ENCODE results near the gene S1PR5.
"Not testable (repeated sequence)": the region's sequence is repeated elsewhere in the genome, so short reads cannot be mapped to it uniquely, and the experiment has no call there.

Gene S1PR5, protein sequence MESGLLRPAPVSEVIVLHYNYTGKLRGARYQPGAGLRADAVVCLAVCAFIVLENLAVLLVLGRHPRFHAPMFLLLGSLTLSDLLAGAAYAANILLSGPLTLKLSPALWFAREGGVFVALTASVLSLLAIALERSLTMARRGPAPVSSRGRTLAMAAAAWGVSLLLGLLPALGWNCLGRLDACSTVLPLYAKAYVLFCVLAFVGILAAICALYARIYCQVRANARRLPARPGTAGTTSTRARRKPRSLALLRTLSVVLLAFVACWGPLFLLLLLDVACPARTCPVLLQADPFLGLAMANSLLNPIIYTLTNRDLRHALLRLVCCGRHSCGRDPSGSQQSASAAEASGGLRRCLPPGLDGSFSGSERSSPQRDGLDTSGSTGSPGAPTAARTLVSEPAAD

DNA sequence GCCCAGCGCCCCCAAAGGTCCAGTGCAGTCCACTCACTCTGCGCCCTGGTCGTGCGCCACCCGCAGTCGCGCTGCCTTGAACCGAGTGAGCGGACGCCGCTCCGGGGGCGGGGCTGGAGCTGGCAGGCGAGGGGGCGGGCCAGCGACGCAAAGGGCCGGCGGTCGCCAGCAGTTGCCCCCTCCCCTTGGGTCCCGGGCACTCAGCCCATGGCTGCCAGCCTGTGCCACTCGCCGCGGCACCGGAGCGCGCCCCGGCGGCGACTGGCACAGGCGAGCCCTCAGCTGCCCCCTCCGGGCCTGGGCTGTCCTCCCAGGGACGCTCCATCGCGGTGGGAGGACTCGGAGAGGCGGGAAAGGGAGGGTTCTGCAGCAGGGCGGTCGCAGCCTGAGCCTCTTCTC, at the start of gene S1PR5:
S1PR5 (minus strand) TSS at position 87 of the 399 bp plus-strand sequence. CDS start 2,436 bp downstream, outside the sequence.
- DNase-seq (ENCODE audit: low spot score) = peak; percentile 93

DNA sequence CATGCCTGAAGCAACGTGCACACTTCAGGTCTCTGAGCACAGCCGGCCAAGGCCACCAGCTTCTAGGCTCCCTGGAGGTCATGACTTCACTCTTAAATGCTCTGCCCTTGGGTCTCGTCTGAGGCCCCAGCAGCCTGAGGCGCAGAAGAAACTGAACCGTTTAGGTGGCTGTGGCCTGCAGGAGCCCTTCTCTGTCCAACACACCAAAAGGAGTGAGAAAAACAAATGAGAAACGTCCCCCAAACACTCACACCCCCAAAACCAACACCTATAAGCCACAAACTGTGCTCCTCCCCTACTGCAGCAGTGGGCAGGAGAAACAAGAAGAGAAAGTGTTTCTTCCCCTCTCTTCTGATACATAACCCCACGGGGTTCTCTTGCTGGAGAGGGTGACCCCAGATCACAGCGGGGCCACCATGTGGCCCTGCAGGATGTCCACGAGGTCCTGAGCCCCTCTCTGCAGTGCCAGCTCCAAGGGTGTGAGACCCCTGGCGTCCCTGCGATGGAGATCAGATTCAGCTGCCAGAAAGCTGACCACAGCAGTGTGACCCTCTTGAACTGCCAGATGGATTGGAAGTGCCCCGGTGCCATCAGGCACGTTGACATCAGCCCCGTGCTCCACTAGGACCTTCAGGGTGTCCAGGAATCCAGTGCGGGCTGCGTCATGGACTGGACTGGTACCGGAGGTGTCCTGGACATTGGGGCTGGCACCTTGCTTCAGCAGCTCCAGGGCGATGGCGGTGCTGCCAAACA, 49.6 kb upstream of the S1PR5 start:
- no peak for DNase-seq (ENCODE audit: low spot score)

DNA sequence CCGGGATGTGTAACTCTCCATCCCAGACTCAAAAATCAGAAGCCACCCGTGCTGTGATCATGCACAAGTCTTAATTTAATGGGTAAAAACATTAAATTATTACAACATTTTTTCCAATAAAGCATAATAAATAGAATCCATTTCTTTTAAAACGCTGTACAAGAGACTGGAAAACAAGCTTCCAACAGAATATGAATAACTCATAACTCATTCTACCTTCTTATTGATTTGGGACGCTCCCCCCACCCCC, 49.1 kb upstream of the S1PR5 start:
- no peak for DNase-seq (ENCODE audit: low spot score)

DNA sequence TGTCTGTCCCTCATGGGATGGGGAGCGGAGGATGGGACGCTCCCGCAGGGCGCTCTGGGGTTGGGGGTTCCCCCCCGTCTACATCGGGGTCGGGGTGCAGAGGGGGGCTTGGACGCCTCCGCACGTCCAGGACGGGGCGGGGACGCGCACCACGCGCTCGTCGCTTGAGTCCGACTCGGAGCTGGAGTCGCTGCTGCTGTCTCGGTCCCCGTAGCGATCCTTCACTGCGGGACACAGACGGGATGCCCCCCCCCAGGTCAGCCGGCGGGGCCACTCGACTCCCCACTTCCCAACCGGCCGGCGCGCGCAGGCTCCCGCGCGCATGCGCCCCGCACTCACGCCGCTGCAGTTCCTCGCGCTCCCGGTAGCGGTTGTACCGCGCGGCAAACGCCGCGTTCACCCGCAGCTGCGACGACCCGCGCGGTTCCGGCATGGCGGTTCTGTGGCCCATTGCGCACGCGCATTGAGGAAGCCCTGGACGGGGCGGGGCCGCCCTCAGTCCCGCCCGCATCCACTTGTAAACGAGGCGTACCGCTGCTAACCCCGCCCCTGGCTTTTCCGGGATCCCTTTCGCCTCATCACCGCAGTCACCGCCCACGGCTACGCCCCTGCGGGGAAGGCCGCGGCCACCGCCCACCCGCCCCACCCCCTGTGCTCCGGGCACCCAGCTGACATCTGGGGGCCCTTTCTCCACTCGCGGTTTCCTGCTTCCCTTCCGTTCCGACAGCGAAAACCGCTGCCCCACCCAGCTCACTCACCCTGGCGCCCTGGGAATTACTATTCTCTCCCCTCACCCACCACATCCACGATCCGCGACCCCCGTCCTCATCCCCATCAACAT, 48.5 kb upstream of the S1PR5 start, which contains the start of gene KRI1:
KRI1 (minus strand) TSS at position 444 of the 841 bp plus-strand sequence; CDS start at position 433, 11 bp downstream.
- peak; percentile 97 for DNase-seq (ENCODE audit: low spot score)

DNA sequence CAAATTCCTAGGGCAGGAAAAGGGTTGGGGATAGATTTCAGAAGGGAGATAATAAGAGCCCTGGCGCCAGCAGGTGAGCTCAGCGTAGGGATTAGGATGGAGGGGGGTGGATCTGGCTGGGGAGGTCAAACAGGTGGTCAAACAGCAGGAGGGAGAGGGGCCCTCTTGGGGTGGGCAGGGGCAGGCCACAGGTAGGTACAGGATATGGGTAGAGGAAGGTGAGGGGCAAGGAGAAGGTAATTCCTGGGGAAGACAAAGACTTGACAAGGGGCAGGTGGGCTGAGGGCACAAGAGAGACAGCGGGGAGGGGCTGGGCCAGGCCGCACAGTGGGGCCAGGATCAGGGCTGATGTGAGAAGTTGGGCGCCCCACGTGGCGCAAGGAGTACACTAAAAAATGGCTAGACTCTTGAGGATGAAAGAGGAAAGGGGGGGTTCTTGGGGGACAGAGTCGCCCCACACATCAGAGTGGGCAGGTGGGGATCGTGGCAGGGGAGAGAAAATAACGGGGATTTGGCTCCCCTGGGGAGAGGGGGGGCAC, 47.9 kb upstream of the S1PR5 start:
- no peak for DNase-seq (ENCODE audit: low spot score)

DNA sequence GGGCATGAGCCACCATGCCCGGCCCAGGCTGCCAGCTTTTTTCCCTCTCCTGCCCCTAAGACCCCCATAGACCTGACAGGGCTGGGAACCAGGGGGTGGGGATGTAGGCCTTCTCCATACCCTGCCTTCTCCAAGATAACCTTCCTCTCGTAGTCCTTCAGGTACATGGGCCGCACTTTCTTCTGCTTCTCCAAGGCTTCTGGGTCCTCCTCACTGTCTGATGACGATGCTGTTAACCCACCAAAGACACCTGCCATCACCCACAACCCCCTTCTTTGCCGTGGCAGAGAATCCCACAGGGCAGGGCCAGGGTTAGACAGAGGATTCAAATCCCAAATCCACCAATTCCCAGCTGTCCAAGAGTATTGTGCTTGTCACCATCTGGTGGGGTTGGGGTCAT, 45.4 kb upstream of the S1PR5 start:
- DNase-seq (ENCODE audit: low spot score) = no peak

DNA sequence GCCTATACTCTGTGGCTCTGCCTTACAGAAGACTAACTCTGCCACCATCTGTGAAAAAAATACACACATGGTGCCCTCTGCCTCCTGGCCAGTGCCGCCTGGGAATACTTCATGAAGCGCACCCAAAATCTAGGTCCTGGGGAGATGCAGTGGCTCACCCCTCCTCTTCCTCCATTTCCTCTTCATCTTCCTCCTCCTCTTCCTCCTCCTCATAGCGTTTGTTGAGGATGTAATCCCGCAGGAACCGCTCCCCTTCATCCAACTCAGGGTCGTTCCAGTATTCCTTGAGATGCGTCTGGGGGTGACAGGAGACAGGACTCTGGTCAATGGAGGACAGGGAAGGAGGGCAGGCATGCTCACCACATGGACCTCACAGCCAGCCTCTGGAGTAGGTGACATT, 42.9 kb upstream of the S1PR5 start:
- no peak for DNase-seq (ENCODE audit: low spot score)

DNA sequence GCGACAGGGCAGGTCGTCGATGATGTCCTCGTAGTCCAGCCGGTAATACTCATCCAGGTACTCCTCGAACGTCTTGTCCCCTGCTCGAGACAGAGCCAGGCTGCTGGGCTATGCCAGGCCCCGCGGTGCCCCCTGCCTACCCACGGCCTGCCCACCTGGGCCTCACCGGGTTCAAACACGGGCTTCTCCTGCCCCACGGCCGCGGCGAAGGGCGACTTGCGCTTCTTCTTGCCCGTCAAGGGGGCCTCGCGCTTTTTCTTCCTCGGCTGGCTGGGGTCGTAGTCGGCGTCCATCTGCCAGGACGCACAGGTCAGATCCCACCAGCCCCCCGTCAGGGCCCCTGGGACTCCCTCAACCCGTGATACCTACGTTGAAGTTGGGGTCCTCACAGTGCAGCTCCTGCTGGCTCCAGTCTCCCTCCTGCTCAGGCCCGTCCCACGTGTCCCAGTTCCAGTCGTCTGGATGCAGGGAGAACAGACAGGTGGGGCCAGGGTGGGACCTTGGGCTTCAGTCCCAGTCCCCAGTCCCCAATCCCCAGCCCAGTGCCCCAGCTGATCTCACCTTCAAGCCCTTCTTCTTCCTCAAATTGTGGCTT, 40.5 kb upstream of the S1PR5 start:
- no peak for DNase-seq (ENCODE audit: low spot score)

DNA sequence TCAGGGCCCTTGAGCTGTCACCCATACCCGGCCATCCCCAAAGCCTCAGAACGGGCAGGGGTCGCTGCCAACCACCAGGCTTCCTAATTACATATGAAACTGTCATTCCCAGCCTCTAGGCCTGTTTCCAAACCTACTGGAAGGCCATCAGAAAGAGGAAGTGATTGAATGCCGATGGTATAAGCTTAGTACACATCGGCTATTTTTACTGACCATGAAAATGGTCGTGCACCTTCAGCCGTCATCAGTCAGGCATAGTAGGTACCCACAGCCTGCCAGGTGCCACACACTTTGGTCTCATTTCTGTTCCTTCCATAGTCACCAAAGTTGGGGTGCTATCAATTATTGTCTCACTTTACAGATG, 38.3 kb upstream of the S1PR5 start:
- no peak for DNase-seq (ENCODE audit: low spot score)

DNA sequence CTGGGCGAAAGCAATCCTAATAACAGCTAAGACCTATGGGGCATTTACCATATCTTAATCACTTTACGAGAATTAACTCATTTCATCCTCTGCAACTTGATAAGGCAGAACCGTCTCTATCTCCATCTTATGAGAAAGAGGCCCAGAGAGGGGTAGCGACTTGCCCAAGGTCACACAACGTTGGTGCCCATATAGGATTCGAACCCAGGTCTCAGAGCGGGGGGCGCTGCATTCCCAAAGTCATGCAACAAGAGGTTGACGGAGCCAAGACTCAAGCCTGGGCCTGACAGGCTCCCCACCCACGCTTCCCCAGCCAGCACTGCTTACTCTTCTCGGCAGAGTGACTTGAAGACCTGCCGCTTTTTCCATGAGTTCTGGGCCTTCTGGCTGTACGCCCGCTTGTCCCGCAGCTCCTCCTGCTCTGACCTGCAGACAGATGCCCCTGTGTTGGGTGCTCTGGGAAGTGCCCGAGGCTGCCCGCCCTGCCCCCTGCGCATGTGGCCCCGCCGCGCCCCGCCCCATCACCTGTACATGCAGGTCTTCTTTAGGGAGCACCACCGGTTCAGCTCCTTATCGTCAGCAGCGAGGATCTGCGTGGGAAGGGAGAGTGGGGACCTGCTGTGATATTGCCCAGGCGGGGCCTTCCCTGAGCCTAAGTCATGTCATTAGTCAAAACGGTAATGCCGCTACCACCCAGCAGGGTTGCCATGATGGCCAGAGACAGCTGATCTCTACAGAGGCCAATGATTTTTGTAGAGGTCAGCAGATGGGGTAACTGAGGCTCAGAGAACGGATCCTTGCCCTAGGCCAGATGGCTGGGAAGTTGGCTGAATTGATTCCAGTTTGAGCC, 37.7 kb upstream of the S1PR5 start:
- no peak for DNase-seq (ENCODE audit: low spot score)

DNA sequence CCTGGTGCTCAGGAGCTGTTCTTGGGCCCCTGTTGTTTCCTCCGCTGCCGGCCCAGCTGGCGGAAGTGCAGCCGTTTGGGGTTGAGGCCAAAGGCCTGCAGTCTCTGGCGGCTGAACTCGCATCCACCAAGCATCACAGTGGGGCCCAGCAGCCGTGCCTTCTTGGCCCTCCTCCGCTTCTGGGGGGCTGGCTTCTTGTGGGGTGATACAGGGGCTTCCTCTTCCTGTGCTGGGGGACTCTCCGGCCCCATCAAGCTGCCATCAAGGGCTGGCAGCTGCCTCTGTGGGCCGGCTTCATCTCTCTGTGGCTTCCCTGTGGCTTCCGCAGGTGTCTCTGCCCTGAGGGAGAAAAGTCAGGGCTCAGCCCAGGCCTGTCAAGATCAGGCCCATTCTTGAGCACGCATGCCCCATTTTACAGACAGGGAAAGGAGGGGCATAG, 36.7 kb upstream of the S1PR5 start:
- no peak for DNase-seq (ENCODE audit: low spot score)

DNA sequence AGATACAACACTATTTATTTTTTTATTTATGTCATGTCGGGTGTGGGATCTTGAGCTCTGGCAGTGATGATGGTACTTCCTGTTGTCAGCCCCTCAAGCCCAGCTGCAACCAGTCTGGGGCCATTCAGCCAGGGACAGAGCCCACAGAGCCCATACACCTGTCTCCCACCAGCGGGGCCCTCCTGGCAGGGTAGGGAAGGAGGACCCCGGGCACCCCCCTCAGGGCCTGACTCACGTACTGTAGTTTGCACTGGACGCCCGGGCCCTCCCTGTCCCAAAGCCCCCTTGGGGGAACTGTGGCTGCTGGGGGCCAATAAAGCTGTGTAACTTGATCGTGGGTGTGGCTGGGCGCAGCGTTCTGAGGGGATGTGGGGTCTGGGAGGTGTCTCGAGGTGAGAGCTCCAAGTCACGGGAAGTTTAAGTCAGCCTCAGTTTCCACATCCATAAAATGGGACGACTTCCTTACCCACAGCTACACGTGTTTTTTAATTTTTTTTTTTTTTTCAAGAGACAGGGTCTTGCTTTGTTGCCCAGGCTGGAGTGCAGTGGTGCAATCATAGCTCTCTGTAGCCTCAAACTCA, 35.9 kb upstream of the S1PR5 start:
- no peak for DNase-seq (ENCODE audit: low spot score)

DNA sequence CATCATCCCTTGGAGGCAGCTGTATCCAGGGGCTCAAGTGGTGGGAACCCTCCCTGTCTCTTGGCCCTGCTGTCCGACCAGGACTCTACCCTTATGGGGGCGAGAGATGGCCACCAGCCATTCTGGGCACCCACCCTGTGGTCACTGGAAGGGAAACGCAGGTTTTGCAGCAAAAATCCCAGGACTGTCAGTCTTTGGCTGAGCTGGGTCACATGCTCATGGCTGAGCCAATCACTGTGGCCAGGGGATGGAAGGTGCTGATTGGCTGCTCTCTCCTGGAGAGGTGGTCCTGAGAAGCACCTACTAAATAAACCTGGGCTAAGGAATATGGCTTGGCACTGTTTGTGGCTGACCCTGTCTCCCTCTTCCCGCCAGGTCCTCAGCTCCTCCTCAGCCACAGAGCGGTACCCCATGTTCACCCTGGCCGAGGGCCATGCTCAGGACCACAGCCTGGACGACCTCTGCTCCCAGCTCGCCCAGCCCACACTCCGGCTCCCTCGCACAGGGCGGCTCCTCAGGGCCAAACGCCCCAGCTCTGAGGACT, 35.3 kb upstream of the S1PR5 start:
- DNase-seq (ENCODE audit: low spot score) = no peak

DNA sequence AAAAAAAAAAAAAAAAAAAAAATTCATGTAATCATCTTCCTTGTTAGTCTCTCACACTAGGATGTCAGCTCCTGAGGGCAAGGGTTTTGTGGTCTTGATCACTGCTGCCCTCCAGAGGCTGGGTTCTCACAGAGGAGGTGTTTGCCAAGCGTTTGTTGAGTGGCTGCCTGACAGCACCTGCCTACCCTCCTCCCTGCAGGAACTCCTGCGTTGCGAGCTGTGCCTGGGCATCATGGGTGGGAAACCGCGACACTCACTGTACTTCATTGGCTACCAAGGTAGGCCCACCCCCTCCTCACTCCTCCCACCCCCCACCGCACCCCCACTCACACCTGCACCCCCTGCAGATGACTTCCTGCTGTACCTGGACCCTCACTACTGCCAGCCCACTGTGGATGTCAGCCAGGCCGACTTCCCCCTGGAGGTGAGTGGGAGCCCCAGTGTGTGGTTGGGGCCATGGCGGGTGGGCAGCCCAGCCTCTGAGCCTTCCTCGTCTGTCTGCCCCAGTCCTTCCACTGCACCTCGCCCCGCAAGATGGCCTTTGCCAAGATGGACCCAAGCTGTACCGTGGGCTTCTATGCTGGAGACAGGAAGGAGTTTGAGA, 34.6 kb upstream of the S1PR5 start:
- no peak for DNase-seq (ENCODE audit: low spot score)

DNA sequence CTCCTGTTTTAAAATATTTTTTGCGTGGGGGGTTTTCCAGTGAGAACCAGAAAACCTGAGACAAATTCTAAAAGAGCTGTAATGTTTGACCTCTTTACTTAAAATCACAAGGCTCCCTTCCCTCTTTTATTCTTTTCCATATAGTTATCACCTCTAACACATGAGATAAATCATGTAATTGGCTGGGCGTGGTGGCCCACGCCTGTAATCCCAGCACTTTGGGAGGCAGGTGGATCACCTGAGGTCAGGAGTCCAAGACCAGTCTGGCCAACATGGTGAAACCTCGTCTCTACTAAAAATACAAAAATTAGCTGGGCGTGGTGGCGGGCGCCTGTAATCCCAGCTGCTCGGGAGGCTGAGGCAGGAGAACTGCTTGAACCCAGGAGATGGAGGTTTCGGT, 33.8 kb upstream of the S1PR5 start:
- DNase-seq (ENCODE audit: low spot score) = not testable (repeated sequence)

DNA sequence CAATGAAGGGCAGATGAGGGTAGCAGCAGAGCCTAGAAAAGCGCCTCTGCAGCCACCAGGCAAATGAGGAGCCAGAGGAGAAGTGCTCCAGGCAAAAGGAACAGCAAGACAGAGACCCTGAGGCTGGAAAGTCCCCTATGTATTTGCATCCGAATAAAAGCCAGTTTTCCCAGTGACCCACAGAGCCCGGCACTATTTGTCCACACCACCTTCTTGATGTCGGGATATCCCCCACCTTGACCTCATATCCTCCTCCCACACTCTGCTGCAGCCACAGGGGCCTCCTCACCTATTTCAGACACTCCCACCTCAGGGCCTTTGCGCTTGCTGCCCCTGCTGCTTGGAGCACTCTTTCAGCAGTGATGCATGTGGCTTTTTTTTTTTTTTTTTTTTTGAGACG, 33.1 kb upstream of the S1PR5 start:
- no peak for DNase-seq (ENCODE audit: low spot score)

DNA sequence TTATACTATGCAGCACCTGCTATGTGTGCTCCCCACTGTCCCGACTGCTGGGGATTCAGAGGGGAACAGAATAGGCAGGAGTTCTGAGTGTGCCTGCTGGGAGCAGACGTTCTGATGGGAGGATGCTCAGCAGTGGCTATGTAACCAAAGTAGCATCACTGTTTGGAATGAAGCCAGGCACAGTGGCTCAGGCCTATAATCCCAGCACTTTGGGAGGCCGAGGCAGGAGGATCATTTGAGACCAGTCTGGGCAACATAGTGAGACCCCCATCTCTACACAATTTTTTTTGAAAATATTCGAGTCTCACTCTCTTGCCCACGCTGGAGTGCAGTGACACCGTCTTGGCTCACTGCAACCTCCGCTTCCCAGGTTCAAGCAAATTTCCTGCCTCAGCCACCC, 32.5 kb upstream of the S1PR5 start:
- DNase-seq (ENCODE audit: low spot score) = no peak

DNA sequence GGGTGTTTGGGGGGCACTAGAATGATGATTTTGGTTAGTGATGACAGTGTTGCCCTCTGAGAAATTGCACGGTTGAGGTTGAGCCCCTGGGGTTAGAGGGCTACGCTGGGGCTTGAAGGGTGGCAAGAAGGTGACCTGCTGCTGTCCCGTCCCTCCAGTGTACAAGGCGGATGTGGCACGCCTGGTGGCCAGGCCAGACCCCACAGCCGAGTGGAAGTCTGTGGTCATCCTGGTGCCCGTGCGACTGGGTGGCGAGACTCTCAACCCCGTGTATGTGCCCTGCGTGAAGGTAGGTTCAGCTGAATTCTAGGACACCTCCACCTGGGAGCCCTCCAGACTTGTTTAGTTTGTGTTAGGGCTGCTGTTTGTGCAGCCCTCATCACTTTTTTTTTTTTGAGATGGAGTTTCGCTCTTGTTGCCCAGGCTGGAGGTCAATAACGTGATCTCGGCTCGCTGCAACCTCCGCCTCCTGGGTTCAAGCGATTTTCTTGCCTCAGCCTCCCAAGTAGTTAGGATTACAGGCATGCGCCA, 31.6 kb upstream of the S1PR5 start:
- DNase-seq (ENCODE audit: low spot score) = no peak

DNA sequence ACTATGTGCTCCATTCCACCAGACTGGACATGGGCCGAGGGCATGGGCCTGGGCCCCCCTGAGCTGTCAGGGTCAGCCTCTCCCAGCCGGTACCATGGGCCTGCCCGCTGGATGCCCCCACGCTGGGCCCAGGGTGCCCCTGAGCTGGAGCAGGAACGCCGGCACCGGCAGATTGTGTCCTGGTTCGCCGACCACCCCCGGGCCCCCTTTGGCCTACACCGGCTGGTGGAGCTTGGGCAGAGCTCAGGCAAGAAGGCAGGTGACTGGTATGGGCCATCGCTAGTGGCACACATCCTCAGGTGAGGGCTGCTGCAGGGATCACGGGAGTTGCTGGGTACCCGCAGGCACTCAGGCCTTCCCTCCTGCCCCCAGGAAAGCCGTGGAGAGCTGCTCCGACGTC, 29.6 kb upstream of the S1PR5 start:
- no peak for DNase-seq (ENCODE audit: low spot score)

DNA sequence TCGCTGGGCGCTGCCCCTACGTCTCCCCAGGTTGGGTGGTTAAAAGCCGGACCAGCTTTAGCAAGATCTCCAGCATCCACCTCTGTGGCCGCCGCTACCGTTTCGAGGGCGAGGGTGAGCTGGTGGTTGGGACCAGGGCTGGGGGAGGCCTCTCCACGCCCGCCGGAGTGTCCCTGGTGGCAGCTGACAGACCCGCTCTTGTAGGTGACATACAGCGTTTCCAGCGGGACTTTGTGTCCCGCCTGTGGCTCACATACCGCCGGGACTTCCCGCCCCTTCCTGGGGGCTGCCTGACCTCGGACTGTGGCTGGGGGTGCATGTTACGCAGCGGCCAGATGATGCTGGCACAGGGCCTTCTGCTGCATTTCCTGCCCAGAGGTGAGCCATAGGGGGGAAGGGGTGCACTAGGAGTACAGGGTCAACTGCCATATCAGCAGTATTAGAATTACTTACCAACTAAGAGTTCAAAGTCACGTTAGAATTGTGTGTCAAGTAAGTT, 27.6 kb upstream of the S1PR5 start:
- no peak for DNase-seq (ENCODE audit: low spot score)
